Parathyroid adenoma (tissue), 2 donors: ENCODE data around the gene PIK3R1.

Experiments
- H2AFZ ChIP-seq: fragments of 300-600 bp; sonication (generic); one replicate; pipeline ENCODE4 v1.7.0; 2017; ENCODE audit warnings: antibody characterized with exemption, mild to moderate bottlenecking
- H3K27ac ChIP-seq: fragments of 300-600 bp; sonication (generic); one replicate; pipeline ENCODE4 v1.7.0; 2017
- H3K27me3 ChIP-seq: fragments of 300-600 bp; sonication (generic); one replicate; pipeline ENCODE4 v1.7.0; 2017; ENCODE audit warnings: low read length; ENCODE audit not compliant: control insufficient read depth, insufficient read depth
- H3K36me3 ChIP-seq: fragments of 300-600 bp; sonication (generic); one replicate; pipeline ENCODE4 v1.7.0; 2017; ENCODE audit warnings: low read length; ENCODE audit not compliant: control insufficient read depth, insufficient read depth
- H3K4me1 ChIP-seq: fragments of 300-600 bp; sonication (generic); one replicate; pipeline ENCODE4 v1.7.0; 2017; ENCODE audit warnings: control low read depth
- H3K4me2 ChIP-seq: fragments of 300-600 bp; sonication (generic); one replicate; pipeline ENCODE4 v1.7.0; 2017; ENCODE audit warnings: low read length
- H3K4me3 ChIP-seq: fragments of 300-600 bp; sonication (generic); one replicate; pipeline ENCODE4 v1.7.0; 2017; ENCODE audit warnings: low read depth, low read length
- H3K79me2 ChIP-seq: fragments of 300-600 bp; sonication (generic); one replicate; pipeline ENCODE4 v1.7.0; 2017; ENCODE audit warnings: control low read depth
- H3K9ac ChIP-seq: fragments of 300-600 bp; sonication (generic); one replicate; pipeline ENCODE4 v1.7.0; 2017; ENCODE audit warnings: mild to moderate bottlenecking
- H3K9me3 ChIP-seq: fragments of 300-600 bp; sonication (generic); one replicate; pipeline ENCODE4 v1.7.0; 2017; ENCODE audit warnings: low read length; ENCODE audit not compliant: control insufficient read depth
- TF ChIP-seq, protein P1 (sequence below): fragments of 300-600 bp; sonication (generic); IDR thresholded peaks from one replicate; pipeline ENCODE4 v1.7.0; 2017; ENCODE audit warnings: antibody characterized with exemption, mild to moderate bottlenecking
- donor health status: primary hyperparathyroidism.

PIK3R1 gene

GRCh38 chr5:68313336-68313735 lies 97.8 kb downstream of the PIK3R1 start:
- no peak overlapping the region for H2AFZ ChIP-seq
- no peak overlapping the region for H3K27ac ChIP-seq
- H3K9me3 ChIP-seq = no peaks in the 10 kb centered on the region
- no peaks in the 10 kb centered on the region for H3K27me3 ChIP-seq
- H3K4me1 ChIP-seq = no peaks in the 10 kb centered on the region
- H3K4me2 ChIP-seq = no peak overlapping the region
- H3K36me3 ChIP-seq = no peaks in the 10 kb centered on the region
- no peak overlapping the region for H3K4me3 ChIP-seq
- H3K79me2 ChIP-seq = no peaks in the 10 kb centered on the region
- H3K9ac ChIP-seq = no peak overlapping the region
- TF ChIP-seq, protein P1, sequence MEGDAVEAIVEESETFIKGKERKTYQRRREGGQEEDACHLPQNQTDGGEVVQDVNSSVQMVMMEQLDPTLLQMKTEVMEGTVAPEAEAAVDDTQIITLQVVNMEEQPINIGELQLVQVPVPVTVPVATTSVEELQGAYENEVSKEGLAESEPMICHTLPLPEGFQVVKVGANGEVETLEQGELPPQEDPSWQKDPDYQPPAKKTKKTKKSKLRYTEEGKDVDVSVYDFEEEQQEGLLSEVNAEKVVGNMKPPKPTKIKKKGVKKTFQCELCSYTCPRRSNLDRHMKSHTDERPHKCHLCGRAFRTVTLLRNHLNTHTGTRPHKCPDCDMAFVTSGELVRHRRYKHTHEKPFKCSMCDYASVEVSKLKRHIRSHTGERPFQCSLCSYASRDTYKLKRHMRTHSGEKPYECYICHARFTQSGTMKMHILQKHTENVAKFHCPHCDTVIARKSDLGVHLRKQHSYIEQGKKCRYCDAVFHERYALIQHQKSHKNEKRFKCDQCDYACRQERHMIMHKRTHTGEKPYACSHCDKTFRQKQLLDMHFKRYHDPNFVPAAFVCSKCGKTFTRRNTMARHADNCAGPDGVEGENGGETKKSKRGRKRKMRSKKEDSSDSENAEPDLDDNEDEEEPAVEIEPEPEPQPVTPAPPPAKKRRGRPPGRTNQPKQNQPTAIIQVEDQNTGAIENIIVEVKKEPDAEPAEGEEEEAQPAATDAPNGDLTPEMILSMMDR = no peak

- H3K9me3 ChIP-seq = no peaks in the 10 kb centered on the region
- TF ChIP-seq, protein P1 = no peak
- no peak overlapping the region for H3K4me2 ChIP-seq
- H3K4me3 ChIP-seq = no peak overlapping the region
- no peak overlapping the region for H3K27ac ChIP-seq
- no peak overlapping the region for H2AFZ ChIP-seq
- no peaks in the 10 kb centered on the region for H3K36me3 ChIP-seq
- H3K4me1 ChIP-seq = no peaks in the 10 kb centered on the region
- H3K27me3 ChIP-seq = no peaks in the 10 kb centered on the region
- H3K79me2 ChIP-seq = no peaks in the 10 kb centered on the region
- H3K9ac ChIP-seq = no peak overlapping the region
Measured at GRCh38 chr5:68314465-68314864, 98.9 kb downstream of the PIK3R1 start.

DNA sequence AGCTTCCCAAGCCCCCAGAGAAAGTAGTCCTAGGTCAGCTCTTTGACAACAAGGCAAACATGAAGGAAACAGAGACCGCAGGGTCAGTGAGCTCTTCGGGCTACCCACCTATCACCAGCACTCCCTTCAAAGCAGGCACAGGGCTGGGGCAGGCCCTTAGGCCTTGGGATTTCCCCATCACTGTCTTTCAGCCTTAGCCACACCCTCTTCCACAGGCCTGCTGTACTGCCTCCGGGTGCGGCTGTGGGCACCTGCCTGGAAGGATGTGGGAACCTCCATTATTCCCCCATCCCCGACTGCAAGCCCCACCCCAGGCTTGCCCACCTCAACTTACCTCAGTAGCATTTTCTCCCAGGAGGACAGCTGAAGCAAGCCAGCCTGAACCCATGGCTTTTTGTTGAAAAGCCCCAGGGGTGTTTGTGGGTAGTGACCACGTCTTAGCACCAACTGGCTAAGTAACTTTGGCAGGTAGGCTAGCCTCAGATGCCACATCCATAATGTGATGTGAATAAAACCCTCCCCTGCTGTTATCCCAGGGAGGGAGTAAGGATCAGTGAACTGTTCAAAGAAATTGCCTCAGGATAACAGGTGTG lies 100.2 kb downstream of the PIK3R1 start:
- no peaks in the 10 kb centered on the region for H3K9me3 ChIP-seq
- H3K27me3 ChIP-seq = no peaks in the 10 kb centered on the region
- H3K9ac ChIP-seq = no peak overlapping the region
- H3K4me1 ChIP-seq = peaks cover 11% of the 10 kb centered on the region
- no peak overlapping the region for H2AFZ ChIP-seq
- TF ChIP-seq, protein P1 = no peak
- no peaks in the 10 kb centered on the region for H3K36me3 ChIP-seq
- H3K4me2 ChIP-seq = no peak overlapping the region
- H3K27ac ChIP-seq = no peak overlapping the region
- no peaks in the 10 kb centered on the region for H3K79me2 ChIP-seq
- H3K4me3 ChIP-seq = no peak overlapping the region

GRCh38 chr5:68316469-68316868 lies 100.9 kb downstream of the PIK3R1 start:
- H2AFZ ChIP-seq = peak overlapping the region; percentile 29
- H3K4me2 ChIP-seq = no peak overlapping the region
- no peaks in the 10 kb centered on the region for H3K79me2 ChIP-seq
- H3K36me3 ChIP-seq = no peaks in the 10 kb centered on the region
- no peak overlapping the region for H3K27ac ChIP-seq
- TF ChIP-seq, protein P1 = no peak
- H3K9me3 ChIP-seq = no peaks in the 10 kb centered on the region
- H3K27me3 ChIP-seq = no peaks in the 10 kb centered on the region
- H3K4me1 ChIP-seq = peaks cover 11% of the 10 kb centered on the region
- no peak overlapping the region for H3K4me3 ChIP-seq
- H3K9ac ChIP-seq = no peak overlapping the region

DNA sequence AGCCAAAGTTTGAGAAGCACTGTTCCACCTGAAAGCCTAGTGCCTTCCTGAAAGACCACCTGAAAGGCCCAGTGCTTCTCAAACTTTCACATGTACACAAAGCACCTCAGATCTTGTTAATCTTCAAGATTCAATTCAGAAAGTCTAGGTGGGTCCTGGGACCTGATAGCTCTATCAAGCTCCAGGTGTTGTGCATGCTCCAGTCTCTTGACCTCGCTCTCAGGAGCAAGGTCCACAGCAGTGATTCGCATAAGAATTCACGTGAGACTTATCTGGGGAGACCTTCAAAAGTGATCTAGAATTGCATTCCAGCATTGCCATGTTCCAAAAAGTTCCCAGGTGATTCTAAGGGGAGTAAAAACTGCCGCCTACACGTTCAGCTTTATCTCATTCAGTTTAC lies 102.1 kb downstream of the PIK3R1 start:
- TF ChIP-seq, protein P1 = no peak
- no peaks in the 10 kb centered on the region for H3K27me3 ChIP-seq
- H3K36me3 ChIP-seq = no peaks in the 10 kb centered on the region
- peak overlapping the region; percentile 2 for H2AFZ ChIP-seq
- H3K79me2 ChIP-seq = no peaks in the 10 kb centered on the region
- H3K4me2 ChIP-seq = no peak overlapping the region
- H3K27ac ChIP-seq = no peak overlapping the region
- H3K4me1 ChIP-seq = peaks cover 11% of the 10 kb centered on the region
- no peaks in the 10 kb centered on the region for H3K9me3 ChIP-seq
- no peak overlapping the region for H3K4me3 ChIP-seq
- H3K9ac ChIP-seq = no peak overlapping the region
